CD4-positive, alpha-beta T cell treated with Interferon alpha-2 for 1 hour (primary cell): ENCODE results near the gene ARHGDIA.
A peak's percentile ranks its signal among the peaks of the same experiment; 100 is the strongest.

Experiments
- DNase-seq, 2 donors: peaks; one replicate each; pipeline ENCODE4 v3.0.0-alpha.2; 2020 to 2022

Gene ARHGDIA

GRCh38 chr17:81863123-81863675 lies 7.9 kb downstream of the ARHGDIA start:
- DNase-seq = no peak

DNA sequence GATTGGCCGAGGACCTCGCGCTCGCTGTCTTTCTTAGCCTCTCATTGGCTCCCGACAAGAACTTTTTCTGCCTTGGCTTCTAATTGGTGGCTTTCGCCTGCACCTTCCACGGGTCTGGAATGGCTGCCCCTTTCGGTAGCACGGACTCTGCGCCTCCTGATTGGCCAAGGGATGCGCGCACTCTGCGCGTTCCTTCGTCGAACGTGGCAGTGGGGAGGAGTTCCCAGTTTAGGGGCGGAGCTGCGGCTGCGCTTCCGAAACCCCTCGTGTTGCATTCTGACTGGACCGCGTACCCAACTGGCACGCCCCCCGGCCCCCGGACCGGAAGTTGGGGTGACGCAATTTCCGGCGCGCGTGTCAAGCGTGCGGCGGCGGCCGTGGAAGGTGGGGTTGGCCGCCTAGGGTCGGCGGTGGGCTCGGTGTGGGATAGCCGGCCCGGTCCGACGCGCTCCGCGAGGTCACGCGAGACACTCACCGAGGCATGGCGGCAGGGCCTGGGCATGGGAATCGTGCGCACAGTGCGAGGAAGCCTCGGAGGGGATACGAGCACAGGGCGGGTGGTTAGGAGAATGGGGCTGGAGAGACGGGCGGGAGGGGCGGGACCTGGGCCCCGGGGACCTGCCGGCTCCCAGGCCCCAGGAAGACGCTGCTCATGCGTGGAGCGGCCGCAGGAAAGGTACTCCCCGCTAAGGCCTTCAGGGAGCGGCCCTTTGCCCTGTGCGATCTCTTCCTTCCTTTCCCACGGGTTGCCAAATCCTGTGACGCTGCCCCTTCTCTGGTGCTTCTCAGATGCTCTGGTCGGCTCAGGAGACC lies 10.2 kb downstream of the ARHGDIA start:
- DNase-seq = peak; percentile 100

GRCh38 chr17:81859906-81860755 lies 11.0 kb downstream of the ARHGDIA start, which contains the start of gene P4HB:
Gene P4HB (minus strand): TSS chr17:81860535. CDS start chr17:81860471, 64 bp downstream.
- no peak for DNase-seq

DNA sequence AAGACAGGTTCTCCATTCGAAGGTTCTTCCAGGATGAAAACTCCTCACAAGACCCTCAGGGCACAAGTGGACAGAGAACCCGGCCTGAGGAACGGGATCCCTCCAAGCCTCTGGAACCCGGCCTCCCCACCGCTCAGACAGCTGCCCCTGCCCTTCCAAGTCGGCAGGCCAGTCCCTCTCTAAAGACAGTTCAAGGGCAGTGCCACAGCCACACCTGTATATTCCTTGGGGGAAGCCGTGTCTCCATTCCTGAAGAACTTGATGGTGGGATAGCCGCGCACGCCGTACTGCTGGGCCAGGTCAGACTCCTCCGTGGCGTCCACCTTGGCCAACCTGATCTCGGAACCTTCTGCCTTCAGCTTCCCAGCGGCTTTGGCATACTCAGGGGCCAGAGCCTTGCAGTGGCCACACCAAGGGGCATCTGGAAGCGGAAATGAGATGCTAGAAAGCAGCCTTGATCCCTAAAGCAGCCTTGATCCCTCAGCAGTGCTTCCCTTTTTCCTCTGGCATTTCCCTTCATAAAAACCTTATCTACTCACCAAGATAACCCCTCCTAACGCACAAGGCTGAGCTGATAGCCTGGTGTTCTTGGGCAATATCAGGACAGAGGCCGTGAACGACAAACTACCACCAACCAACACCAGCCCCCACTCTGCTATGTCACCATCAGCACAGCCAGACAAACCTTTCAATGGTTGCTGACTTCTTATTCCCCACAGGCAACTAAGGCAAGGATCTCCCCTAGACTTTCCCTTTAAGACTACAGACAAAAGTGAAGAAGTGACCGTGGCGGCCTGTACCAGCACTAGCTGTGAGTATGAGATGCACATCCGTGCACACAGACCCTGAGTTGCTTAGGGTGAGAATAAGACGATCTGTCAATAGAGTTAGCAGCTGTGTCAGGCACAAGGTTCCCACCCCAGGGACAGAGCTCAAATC lies 11.9 kb downstream of the ARHGDIA start:
- DNase-seq = no peak

DNA sequence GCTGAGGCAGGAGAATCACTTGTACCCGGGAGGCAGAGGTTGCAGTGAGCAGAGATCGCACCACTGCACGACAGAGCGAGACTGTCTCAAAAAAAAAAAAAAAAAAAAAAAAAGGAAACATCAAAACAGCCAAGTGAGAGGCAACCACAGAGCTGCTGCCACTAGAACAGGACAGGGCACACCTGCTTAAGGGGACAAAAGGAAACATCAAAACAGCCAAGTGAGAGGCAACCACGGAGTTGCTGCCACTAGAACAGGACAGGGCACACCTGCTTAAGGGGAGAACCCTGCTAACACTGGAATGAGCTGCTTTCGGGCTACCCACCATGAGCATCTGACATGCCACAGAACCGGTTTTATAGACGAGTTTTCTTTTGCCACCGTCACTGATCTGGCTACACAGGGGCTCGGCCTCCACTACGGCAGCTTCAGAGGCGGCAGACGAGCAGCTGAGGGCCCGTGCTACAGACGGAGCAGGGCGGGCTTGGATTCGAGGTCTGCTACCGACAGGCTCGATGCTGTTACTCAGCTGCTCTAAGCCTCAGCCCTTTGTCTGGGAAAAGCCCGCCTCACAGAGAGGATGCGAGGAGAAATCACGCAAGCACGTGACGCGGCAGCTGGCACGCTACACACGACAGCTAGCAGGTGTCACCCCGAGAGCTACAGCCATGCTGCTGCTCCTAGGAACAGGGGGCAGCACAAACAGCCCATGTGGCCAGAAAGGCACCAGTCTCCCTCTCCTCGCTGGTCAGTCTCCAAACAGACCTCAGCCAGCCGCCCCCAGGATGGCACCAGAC lies 12.8 kb downstream of the ARHGDIA start:
- no peak for DNase-seq

DNA sequence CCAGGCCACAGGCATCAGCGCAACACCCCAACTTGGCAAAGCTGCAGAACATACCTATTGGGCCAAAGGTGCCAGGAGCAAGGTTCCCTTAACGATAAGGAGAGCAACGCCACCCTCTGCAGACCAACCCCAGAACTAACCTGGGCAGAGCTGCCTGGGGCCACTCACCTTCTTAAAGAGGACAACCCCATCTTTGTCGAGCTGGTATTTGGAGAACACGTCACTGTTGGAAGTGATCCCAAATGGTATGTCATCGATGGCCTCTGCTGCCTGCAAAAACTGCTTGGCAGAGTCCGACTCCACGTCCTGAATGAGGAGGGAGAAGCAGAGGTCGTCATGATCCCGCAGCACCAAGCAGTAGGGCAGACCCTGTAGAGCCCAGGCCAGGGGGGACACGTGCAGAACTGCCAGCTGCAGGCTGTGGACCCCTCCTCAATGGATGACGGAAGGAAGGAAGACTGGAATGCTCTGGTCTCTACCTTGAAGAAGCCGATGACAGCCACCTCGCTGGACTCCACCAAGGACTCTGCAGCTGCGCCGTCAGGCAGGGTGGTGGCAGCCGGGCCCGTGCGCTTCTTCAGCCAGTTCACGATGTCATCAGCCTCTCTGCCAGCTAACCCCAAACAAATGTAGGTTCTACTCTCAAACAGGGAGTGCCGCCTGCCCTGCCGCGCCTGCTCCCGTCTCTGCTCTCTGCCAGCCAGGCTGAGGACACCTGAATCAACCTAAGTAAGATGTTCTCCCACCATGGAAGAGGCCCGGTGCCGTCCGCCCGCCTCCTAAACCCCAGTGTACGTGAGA lies 16.0 kb downstream of the ARHGDIA start:
- DNase-seq = peak in 1 of 2 donors; percentile 16

DNA sequence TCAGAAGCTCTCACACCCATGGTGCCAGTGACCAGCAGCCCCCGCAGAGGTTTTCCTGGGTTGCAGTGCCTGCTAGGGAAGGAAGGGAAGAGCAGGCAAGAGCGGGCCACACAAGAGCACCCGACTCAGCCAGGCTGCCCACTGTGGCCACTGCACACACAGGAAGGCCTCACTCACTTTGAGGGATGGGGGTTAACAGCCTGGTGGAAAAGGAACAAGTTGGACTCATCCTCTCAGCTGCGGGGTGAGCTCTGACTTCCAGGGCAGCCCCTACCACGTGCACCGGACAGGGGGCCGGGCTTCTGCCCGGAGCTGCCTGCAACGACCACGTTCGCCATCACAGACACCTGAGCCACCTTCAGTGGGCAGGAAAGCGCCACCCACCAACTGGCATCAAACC lies 18.9 kb downstream of the ARHGDIA start:
- DNase-seq = no peak

GRCh38 chr17:81851423-81851822 lies 19.7 kb downstream of the ARHGDIA start:
- no peak for DNase-seq

GRCh38 chr17:81849457-81849856 lies 21.7 kb downstream of the ARHGDIA start:
- DNase-seq = no peak

DNA sequence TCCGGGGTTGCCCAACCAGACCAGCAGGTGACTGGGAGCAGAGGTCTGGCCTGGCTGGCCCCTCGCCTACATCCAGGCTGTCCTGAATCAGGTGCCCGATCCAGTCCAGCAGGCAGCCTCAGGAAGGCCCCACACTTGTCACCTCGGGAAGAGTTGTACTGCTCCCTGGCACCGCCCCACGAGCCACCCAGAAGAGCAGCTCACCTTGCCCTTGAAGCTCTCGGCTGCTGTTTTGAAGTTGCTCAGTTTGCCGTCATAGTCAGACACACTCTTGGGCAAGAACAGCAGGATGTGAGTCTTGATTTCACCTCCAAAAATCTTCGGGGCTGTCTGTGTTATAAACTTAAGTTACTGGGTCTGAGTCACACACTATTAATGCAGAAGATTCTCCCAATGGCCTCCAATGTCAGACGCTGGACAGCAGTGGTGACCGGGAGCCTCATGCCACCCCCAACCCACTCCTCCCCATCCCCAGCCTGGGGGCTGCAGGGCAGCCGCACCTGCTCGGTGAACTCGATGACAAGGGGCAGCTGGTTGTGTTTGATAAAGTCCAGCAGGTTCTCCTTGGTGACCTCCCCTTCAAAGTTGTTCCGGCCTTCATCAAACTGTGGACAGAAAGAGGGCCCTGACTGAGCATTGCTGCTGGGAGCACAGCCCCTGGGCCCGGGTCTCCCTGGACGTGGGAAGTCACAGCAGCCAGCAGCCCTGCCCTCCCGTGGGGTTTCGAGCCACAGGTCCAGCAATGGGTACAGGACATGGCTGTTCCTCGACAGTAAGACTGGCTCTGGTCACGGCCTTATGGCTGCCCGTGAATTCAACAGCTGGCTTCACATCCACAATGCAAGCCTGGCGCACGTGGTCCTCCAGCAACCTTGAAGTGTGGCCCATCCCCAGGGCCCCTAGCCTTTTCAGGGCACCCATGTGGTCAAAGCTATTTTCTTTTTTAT lies 24.1 kb downstream of the ARHGDIA start:
- DNase-seq = no peak

GRCh38 chr17:81845881-81846742 lies 25.0 kb downstream of the ARHGDIA start:
- DNase-seq = no peak

GRCh38 chr17:81845361-81845760 lies 25.8 kb downstream of the ARHGDIA start:
- no peak for DNase-seq

DNA sequence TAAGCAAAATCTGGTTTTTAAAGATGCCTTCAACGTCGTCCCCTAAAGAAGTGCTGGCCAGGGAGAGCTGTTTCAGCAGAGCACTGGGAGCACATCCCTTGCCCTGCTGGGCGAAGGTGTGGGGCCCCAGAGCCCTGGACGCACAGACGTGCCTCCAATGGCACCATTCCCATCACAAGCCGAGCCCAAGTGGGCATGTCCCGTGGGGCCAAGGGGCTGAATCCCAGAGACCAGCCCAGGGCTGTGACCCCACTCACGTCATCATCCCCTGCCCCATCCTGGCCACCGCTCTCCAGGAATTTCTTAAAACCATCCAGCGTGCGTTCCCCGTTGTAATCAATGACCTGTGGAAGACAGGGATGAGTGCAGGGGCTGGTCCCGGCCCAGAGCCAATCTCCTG lies 26.2 kb downstream of the ARHGDIA start:
- no peak for DNase-seq

- DNase-seq = no peak
Measured at GRCh38 chr17:81844327-81844851, 26.7 kb downstream of the ARHGDIA start.

DNA sequence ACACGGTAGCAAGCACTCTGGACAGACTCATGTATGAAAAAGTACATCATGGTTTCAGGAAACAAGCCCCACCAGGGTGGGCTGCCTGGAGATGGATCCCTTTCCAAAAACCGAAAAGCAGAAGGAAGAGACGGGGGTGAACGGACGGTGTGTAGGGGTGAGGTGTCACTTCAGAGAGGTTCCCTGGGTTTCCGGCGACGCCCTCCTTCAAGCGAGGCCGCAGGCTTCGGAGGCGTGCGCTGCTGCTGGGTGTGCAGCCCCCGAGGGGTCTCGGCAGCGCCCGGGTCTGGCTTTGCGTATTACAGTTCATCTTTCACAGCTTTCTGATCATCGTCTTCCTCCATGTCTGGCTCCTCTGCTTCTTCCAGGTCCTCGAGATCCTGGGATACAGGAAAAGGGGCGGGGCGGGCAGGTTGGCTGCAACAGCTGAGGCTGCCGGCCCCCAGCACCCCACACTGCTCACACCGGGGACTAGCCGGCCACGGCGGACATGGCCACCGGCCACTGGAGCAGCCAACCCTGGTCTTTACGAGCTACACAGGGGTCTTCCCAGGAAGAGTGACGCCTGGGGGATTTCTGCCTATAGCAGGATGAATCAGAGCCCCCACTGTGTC lies 27.3 kb downstream of the ARHGDIA start:
- no peak for DNase-seq

DNA sequence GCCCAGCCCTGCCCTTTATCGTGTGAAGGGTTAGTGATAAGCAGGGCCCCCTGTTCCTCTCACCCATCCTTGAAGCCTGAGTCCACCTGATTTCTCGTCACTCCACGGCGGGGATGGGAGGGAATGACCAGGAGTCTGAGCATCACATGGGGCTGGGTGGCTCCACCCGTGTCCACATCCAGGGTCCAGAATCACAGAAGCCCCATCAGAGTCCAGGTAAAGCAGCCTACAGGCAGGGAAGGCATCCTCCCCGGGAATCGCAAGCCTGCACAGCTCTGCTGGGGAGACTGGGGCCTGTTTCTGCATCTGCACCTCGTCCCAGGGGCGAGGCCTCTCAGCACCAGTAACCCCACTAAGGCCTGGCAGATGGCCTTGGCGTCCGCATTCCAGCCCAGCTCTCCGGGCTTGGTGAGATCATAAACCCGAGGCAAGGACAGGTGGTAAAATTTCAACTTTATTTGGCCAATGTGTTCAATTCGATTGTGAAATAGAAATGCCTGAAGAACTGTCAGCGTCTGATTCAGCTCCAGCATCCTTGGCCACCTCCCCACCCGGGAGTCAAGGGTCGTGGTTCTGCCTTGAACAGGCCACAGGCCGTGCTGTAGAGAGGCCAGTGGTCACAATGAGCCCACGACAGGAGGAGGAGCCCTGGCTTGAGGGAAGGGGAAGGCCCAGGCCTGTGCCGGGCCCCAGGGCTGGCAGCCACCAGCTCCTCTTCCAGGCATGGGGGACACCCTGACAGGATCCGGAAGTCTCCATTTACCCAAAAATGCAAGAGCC lies 28.2 kb downstream of the ARHGDIA start:
- DNase-seq = no peak

- no peak for DNase-seq
Measured at GRCh38 chr17:81842378-81842724, 28.8 kb downstream of the ARHGDIA start.
